H9 (cell line): ENCODE results near the gene TMEM229A. TPM values are rescaled to one million over a fixed set of nuclear protein-coding genes. Genes with fewer than 3 reads are reported as not detected.

Source experiments
- DNase-seq: peaks from one replicate; pipeline ENCODE4 v3.0.0-alpha.2; 2017
- H2AFZ ChIP-seq: one replicate; pipeline ENCODE4 v1.6.1; 2013; ENCODE audit warnings: mild to moderate bottlenecking, low read length, control low read depth, moderate library complexity
- H2AK5ac ChIP-seq: 2 replicates; pipeline ENCODE4 v1.6.1; 2013; ENCODE audit warnings: low read length, control low read depth, mixed read lengths; ENCODE audit not compliant: insufficient read length
- H2BK120ac ChIP-seq: one replicate; pipeline ENCODE4 v1.6.1; 2013; ENCODE audit warnings: low read depth, mild to moderate bottlenecking, low read length, control low read depth, inconsistent platforms; ENCODE audit not compliant: poor library complexity, severe bottlenecking
- H2BK12ac ChIP-seq: 2 replicates; pipeline ENCODE4 v1.6.1; 2013; ENCODE audit warnings: low read length, control low read depth, mixed read lengths, low read depth; ENCODE audit not compliant: insufficient read length
- H2BK15ac ChIP-seq: 2 replicates; pipeline ENCODE4 v1.6.1; 2013; ENCODE audit warnings: low read depth, low read length, control low read depth
- H2BK20ac ChIP-seq: one replicate; pipeline ENCODE4 v1.6.1; 2013; ENCODE audit warnings: low read depth, mild to moderate bottlenecking, low read length, control low read depth, inconsistent platforms; ENCODE audit not compliant: poor library complexity, severe bottlenecking
- H2BK5ac ChIP-seq: 2 replicates; pipeline ENCODE4 v1.6.1; 2013; ENCODE audit warnings: low read length, control low read depth, mixed read lengths; ENCODE audit not compliant: insufficient read length
- H3K14ac ChIP-seq: 2 replicates; pipeline ENCODE4 v1.6.1; 2013; ENCODE audit warnings: low read length, control low read depth; ENCODE audit not compliant: insufficient read depth
- H3K18ac ChIP-seq: 2 replicates; pipeline ENCODE4 v1.6.1; 2013; ENCODE audit warnings: low read depth, mild to moderate bottlenecking, mixed read lengths, low read length, control low read depth; ENCODE audit not compliant: insufficient read length
- H3K23ac ChIP-seq: 2 replicates; pipeline ENCODE4 v1.6.1; 2013; ENCODE audit warnings: low read length, control low read depth, mixed read lengths, low read depth; ENCODE audit not compliant: insufficient read length
- H3K23me2 ChIP-seq: 2 replicates; pipeline ENCODE4 v1.6.1; 2013; ENCODE audit warnings: low read depth, mild to moderate bottlenecking, mixed read lengths, low read length, control low read depth; ENCODE audit not compliant: insufficient read length, poor library complexity, severe bottlenecking
- H3K27ac ChIP-seq: 2 replicates; pipeline ENCODE4 v1.5.1; 2013; ENCODE audit warnings: low read length, control low read depth, mixed read lengths, low read depth; ENCODE audit not compliant: insufficient read length
- H3K27me3 ChIP-seq: 2 replicates; pipeline ENCODE4 v1.6.1; 2013; ENCODE audit warnings: low read length, control low read depth, inconsistent platforms; ENCODE audit not compliant: insufficient read depth
- H3K4ac ChIP-seq: 2 replicates; pipeline ENCODE4 v1.6.1; 2013; ENCODE audit warnings: low read depth, mild to moderate bottlenecking, control low read depth, inconsistent platforms, low read length, moderate library complexity
- H3K4me1 ChIP-seq: 2 replicates; pipeline ENCODE4 v1.6.1; 2013; ENCODE audit warnings: low read length, control low read depth, inconsistent platforms; ENCODE audit not compliant: insufficient read depth
- H3K4me2 ChIP-seq: 2 replicates; pipeline ENCODE4 v1.6.1; 2013; ENCODE audit warnings: low read length, control low read depth, mixed read lengths; ENCODE audit not compliant: insufficient read length, insufficient read depth
- H3K56ac ChIP-seq: 2 replicates; pipeline ENCODE4 v1.6.1; 2013; ENCODE audit warnings: low read depth, mild to moderate bottlenecking, mixed read lengths, low read length, control low read depth; ENCODE audit not compliant: insufficient read length
- H3K79me1 ChIP-seq: 2 replicates; pipeline ENCODE4 v1.6.1; 2013; ENCODE audit warnings: low read depth, mild to moderate bottlenecking, moderate library complexity, low read length, control low read depth, inconsistent platforms; ENCODE audit not compliant: insufficient read depth, poor library complexity, severe bottlenecking
- H3K79me2 ChIP-seq: 2 replicates; pipeline ENCODE4 v1.6.1; 2013; ENCODE audit warnings: low read length, control low read depth, inconsistent platforms; ENCODE audit not compliant: insufficient read depth
- H3K9ac ChIP-seq: 2 replicates; pipeline ENCODE4 v1.6.1; 2013; ENCODE audit warnings: low read length, control low read depth, mixed read lengths; ENCODE audit not compliant: insufficient read length; ENCODE audit errors: extremely low read depth
- H3K9me3 ChIP-seq: one replicate; pipeline ENCODE4 v1.6.1; 2013; ENCODE audit warnings: low read depth, low read length, inconsistent platforms; ENCODE audit not compliant: control insufficient read depth
- H3T11ph ChIP-seq: one replicate; pipeline ENCODE4 v1.6.1; 2013; ENCODE audit warnings: mild to moderate bottlenecking, low read length, control low read depth, inconsistent platforms
- H4K20me1 ChIP-seq: one replicate; pipeline ENCODE4 v1.6.1; 2013; ENCODE audit not compliant: control insufficient read depth, insufficient read length, insufficient read depth
- H4K5ac ChIP-seq: 2 replicates; pipeline ENCODE4 v1.6.1; 2013; ENCODE audit warnings: low read depth, mild to moderate bottlenecking, mixed read lengths, low read length, control low read depth; ENCODE audit not compliant: insufficient read length
- H4K8ac ChIP-seq: replicated peaks from 2 replicates; pipeline ENCODE4 v1.6.1; 2013; ENCODE audit warnings: low read length, control low read depth, mixed read lengths, low read depth; ENCODE audit not compliant: insufficient read length
- H4K91ac ChIP-seq: 2 replicates; pipeline ENCODE4 v1.6.1; 2013; ENCODE audit warnings: low read depth, mild to moderate bottlenecking, moderate library complexity, mixed read lengths, low read length, control low read depth; ENCODE audit not compliant: insufficient read length
- H3K27ac Mint-ChIP-seq, 3 experiments: 2 replicates in 2 of 3; 3 replicates in 1 of 3; pipeline ENCODE4 v1.8.0; 2020 to 2021; ENCODE audit warnings: mixed read lengths in 3 of 3, mild to moderate bottlenecking in 1 of 3, moderate library complexity in 1 of 3
- H3K27me3 Mint-ChIP-seq: 2 replicates; pipeline ENCODE4 v1.8.0; 2021; ENCODE audit warnings: low read depth, mild to moderate bottlenecking, moderate library complexity, mixed read lengths
- H3K36me3 Mint-ChIP-seq, 3 experiments: 2 replicates in 2 of 3; 3 replicates in 1 of 3; pipeline ENCODE4 v1.8.0; 2020 to 2021; ENCODE audit warnings: low read depth in 3 of 3, mixed read lengths in 3 of 3; ENCODE audit not compliant: insufficient read depth in 1 of 3
- H3K4me1 Mint-ChIP-seq, 2 experiments: 2 replicates each; pipeline ENCODE4 v1.8.0; 2020; ENCODE audit warnings: mixed read lengths in 2 of 2
- H3K4me3 Mint-ChIP-seq, 2 experiments: 2 replicates in 1 of 2; 3 replicates in 1 of 2; pipeline ENCODE4 v1.8.0; 2020 to 2021; ENCODE audit warnings: mild to moderate bottlenecking in 2 of 2, mixed read lengths in 2 of 2, moderate library complexity in 1 of 2
- H3K9me3 Mint-ChIP-seq, 2 experiments: 2 replicates in 1 of 2; 3 replicates in 1 of 2; pipeline ENCODE4 v1.8.0; 2020; ENCODE audit warnings: mild to moderate bottlenecking in 2 of 2, mixed read lengths in 2 of 2, moderate library complexity in 1 of 2
- CTCF ChIP-seq: fragments of 200-600 bp; sonication (generic); conservative IDR thresholded peaks from 3 replicates; pipeline ENCODE4 v1.8.0; 2021; ENCODE audit warnings: antibody characterized with exemption, mild to moderate bottlenecking
- WGBS: extraction: QIAGEN DNeasy Blood & Tissue Kit; methylation state at CpG from one replicate; pipeline ENCODE4 v1.1.7; 2013; ENCODE audit warnings: missing lambda C conversion rate, low lambda C conversion rate, mixed read lengths; ENCODE audit not compliant: insufficient read length; ENCODE audit errors: extremely low coverage; 5-methylcytosine and 5-hydroxymethylcytosine counted together
- total RNA-seq: library from RNA; stranded (reverse); gene quantifications from 2 replicates; pipeline ENCODE4 v1.2.1, GENCODE V29; 2021

Gene TMEM229A
- total RNA-seq, 1 experiment from 2014 or later, result 0.37 TPM

DNA sequence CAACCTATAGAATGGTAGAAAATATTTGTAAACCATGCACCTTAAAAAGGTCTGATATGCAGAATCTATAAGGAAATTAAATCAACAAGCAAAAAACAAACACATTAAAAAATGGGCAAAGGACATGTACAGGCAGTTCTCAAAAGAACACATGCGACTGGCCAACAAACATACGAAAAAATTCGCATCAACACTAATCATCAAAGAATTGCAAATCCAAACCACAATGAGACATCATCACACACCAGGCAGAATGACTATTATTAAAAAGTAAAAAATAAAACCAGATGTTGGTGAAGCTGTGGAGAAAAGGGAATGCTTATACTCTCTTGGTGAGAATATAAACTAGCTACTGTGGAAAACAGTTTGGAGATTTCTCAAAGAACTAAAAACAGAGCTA is 33.2 kb downstream of the TMEM229A start:
- peaks cover 6% of the 10 kb centered on the region for H3K27me3 Mint-ChIP-seq
- H4K20me1 ChIP-seq, result no peaks in the 10 kb centered on the region
- WGBS, result no CpG with 5 or more reads among the region's 3 CpGs

More for the DNA sequence above, 33.2 kb downstream of the TMEM229A start:
- no peak overlapping the region for H3T11ph ChIP-seq
- H3K23me2 ChIP-seq, result no peaks in the 10 kb centered on the region
- H2AK5ac ChIP-seq, result no peak overlapping the region
- H4K91ac ChIP-seq, result no peak overlapping the region
- no peaks in the 10 kb centered on the region for H3K79me2 ChIP-seq
- H3K79me1 ChIP-seq, result no peaks in the 10 kb centered on the region
- H3K14ac ChIP-seq, result no peak overlapping the region
- no peak overlapping the region for H3K4me2 ChIP-seq
- H3K18ac ChIP-seq, result no peak overlapping the region
- no peak overlapping the region for H4K8ac ChIP-seq
- no peak overlapping the region for H3K23ac ChIP-seq
- H3K9me3 ChIP-seq, result no peaks in the 10 kb centered on the region
- no peak for TF ChIP-seq CTCF
- peaks cover 2% of the 10 kb centered on the region for H3K4me1 ChIP-seq
- H4K5ac ChIP-seq, result no peak overlapping the region
- Mint-ChIP-seq H3K27ac (no peak overlapping the region), H3K36me3 (peaks cover 0 to 14% (median 4%) of the 10 kb centered on the region in 3 experiments; a peak in 3 of 7 replicates), H3K4me1 (peaks cover 13 to 14% of the 10 kb centered on the region in 2 experiments), H3K9me3 (peaks cover 16 to 17% of the 10 kb centered on the region in 2 experiments; a peak in 4 of 5 replicates), H3K4me3 (no peak overlapping the region)
- H2BK120ac ChIP-seq, result no peak overlapping the region
- no peak overlapping the region for H2BK5ac ChIP-seq
- no peak overlapping the region for H3K4ac ChIP-seq
- DNase-seq, result no peak
- no peak overlapping the region for H3K56ac ChIP-seq
- H2AFZ ChIP-seq, result no peak overlapping the region
- H3K9ac ChIP-seq, result no peak overlapping the region
- H3K27ac ChIP-seq, result no peak overlapping the region
- no peak overlapping the region for H2BK15ac ChIP-seq
- H2BK20ac ChIP-seq, result no peak overlapping the region
- H3K27me3 ChIP-seq, result no peaks in the 10 kb centered on the region
- no peak overlapping the region for H2BK12ac ChIP-seq
